SK-N-SH treated with all-trans-retinoic acid at 6 μM for 48 hours (cell line): Measurements from ENCODE around the gene SLC66A3.

Experiments used
- OSR1 ChIP-seq: fragments of 250-450 bp; sonication (Bioruptor Pico); IDR thresholded peaks from 2 replicates; pipeline ENCODE4 v1.8.0; 2022; ENCODE audit warnings: moderate library complexity, mild to moderate bottlenecking, inconsistent platforms
- PATZ1 ChIP-seq: fragments of 250-450 bp; sonication (Bioruptor Pico); IDR thresholded peaks from 2 replicates; pipeline ENCODE4 v1.8.0; 2020; ENCODE audit warnings: mild to moderate bottlenecking, moderate library complexity, borderline replicate concordance
- TOX ChIP-seq: fragments of 250-450 bp; sonication (Bioruptor Pico); IDR thresholded peaks from 2 replicates; pipeline ENCODE4 v1.8.0; 2021; ENCODE audit warnings: mild to moderate bottlenecking, moderate library complexity, borderline replicate concordance
- ZNF70 ChIP-seq: fragments of 450-650 bp; formaldehyde crosslinking; IDR thresholded peaks from 2 replicates; pipeline ENCODE4 v1.5.0; 2020; ENCODE audit warnings: mild to moderate bottlenecking, moderate library complexity

- TF ChIP-seq PATZ1 (CRISPR knock-in tag) = no peak
- TF ChIP-seq OSR1 (CRISPR knock-in tag) = no peak
- TF ChIP-seq TOX (CRISPR knock-in tag) = no peak
- TF ChIP-seq ZNF70 (CRISPR knock-in tag) = no peak
Measured at GRCh38 chr2:11200651-11201050, 45.4 kb downstream of the SLC66A3 start.
